Heart left ventricle (tissue), 16 donors: Measurements from ENCODE around the gene ZNF222. TPM values are rescaled to one million over a fixed set of nuclear protein-coding genes. Genes with fewer than 3 reads are reported as not detected.

Experiments used
- ATAC-seq, 4 donors: fragments of 200-7000 bp; cut with Tn5 transposase; one replicate each; pipeline ENCODE4 v1.9.1; 2020 to 2022; ENCODE audit warnings: moderate library complexity in 4 of 4, mild to moderate bottlenecking in 3 of 4, moderate number of reproducible peaks in 1 of 4
- DNase-seq, 5 donors: peaks; one replicate each; pipeline ENCODE4 v3.0.0-alpha.2; 2020
- H3K27ac ChIP-seq, 12 donors: fragments of 200-600 bp; sonication (generic) in 4 of 12; one replicate each; pipeline versions ENCODE4 v1.5.0 to v1.8.0; 2016 to 2022; ENCODE audit warnings: mild to moderate bottlenecking in 2 of 12
- H3K27me3 ChIP-seq, 9 donors: fragments of 200-600 bp; sonication (generic) in 2 of 9; one replicate each; pipeline versions ENCODE4 v1.5.1 to v1.8.0; 2016 to 2022; ENCODE audit warnings: mild to moderate bottlenecking in 3 of 9
- H3K36me3 ChIP-seq, 9 donors: fragments of 200-600 bp; sonication (generic) in 2 of 9; one replicate each; pipeline versions ENCODE4 v1.5.0 to v1.8.0; 2018 to 2022; ENCODE audit warnings: mild to moderate bottlenecking in 2 of 9
- H3K4me1 ChIP-seq, 12 donors: fragments of 200-600 bp; sonication (generic) in 4 of 12; one replicate each; pipeline versions ENCODE4 v1.5.0 to v1.8.0; 2016 to 2022; ENCODE audit warnings: mild to moderate bottlenecking in 3 of 12
- H3K4me3 ChIP-seq, 12 donors: fragments of 200-600 bp; sonication (generic) in 4 of 12; one replicate each; pipeline versions ENCODE4 v1.5.0 to v1.8.0; 2017 to 2022; ENCODE audit warnings: mild to moderate bottlenecking in 9 of 12, moderate library complexity in 4 of 12
- H3K9me3 ChIP-seq, 12 donors: fragments of 200-600 bp; sonication (generic) in 4 of 12; one replicate each; pipeline versions ENCODE4 v1.5.0 to v1.8.0; 2016 to 2022; ENCODE audit warnings: mild to moderate bottlenecking in 1 of 12
- CTCF ChIP-seq, 12 donors: fragments of 200-600 bp; sonication (generic) in 4 of 12; IDR thresholded peaks; one replicate each; pipeline versions ENCODE4 v1.5.0 to v1.8.0; 2018 to 2022; ENCODE audit warnings: antibody characterized with exemption in 12 of 12, mild to moderate bottlenecking in 5 of 12
- POLR2A ChIP-seq, 2 donors: fragments of 450-650 bp; IDR thresholded peaks; one replicate each; pipeline ENCODE4 v1.6.1; 2017; ENCODE audit warnings: antibody characterized with exemption in 2 of 2, mild to moderate bottlenecking in 2 of 2, moderate library complexity in 2 of 2
- WGBS, 4 donors: extraction: QIAGEN DNeasy Blood & Tissue Kit in 2 of 4; methylation state at CpG; one replicate each; pipeline versions ENCODE4 v1.1.5 to v1.1.7; 2013 to 2018; 5-methylcytosine and 5-hydroxymethylcytosine counted together
- intact Hi-C, 10 donors: fragments of 100-400 bp; cut with DNase I; formaldehyde crosslinking; loops; one replicate each; pipeline versions ENCODE4 v1.11.1 to v1.14.2; 2022
- polyA plus RNA-seq, 2 donors: library from polyadenylated mRNA; stranded (reverse); fragments of 200-250 nt; gene quantifications; one replicate each; pipeline ENCODE4 v1.2.3, GENCODE V29; 2013
- total RNA-seq, 9 donors: library from RNA; depleted of rRNA in 2 of 9; stranded (reverse); fragments of >200 nt in 2 of 9; fragmentation: NEBNext Ultra II Directional in 3 of 9; extraction: Animal tissue kit (Norgen Biotek cat#: 25700) in 3 of 9; gene quantifications; one replicate each; pipeline versions ENCODE4 v1.1.0 to v1.2.4, GENCODE V29; 2016 to 2023
- donor health status: ischemic (EF 13 %, LVEDD 7.1; RV severe dilation, severe dysfunction).
- donor health status: healthy with polysubstance abuse.
- donor health status: DM: no; HTN: yes; CAD: no.
- donor health status: DM: no; HTN: no; CAD: no.
- donor health status: ischemic (EF 25% LVEDD 6.9; RV normal size, moderate dysfunction).
- donor health status: ischemic (EF 25% LVEDD 5.7; RV mildly dilated, moderate dysfunction).
- donor health status: healthy.
- donor health status: DM: yes; HTN: yes; CAD: no.
- donor health status: ischemic (EF 35%, LVEDD 5.7; RV mildly dilated, moderate dysfunction).
- donor health status: nonischemic (EF 11% LVEDD 7.7; RV severe dilation, severe dysfunction).
- donor health status: DM: yes; HTN: yes; CAD: no.
- donor health status: PGD.
- donor health status: ischemic (EF 29% LVEDD 5.4; RV normal size, mild dysfunction).
- donor health status: nonischemic (EF 23%, LVEDD 6.1; RV moderate dilation, normal function).

Gene ZNF222
- total and polyA plus RNA-seq, 11 donors: 2.1 to 7.7 (median 3.9) TPM

- WGBS, 4 donors: 6 to 15% (median 10%) methylated on average over 21 of the region's 21 CpGs
- H3K27ac ChIP-seq: peak overlapping the region in 7 of 12 donors; percentile 8 to 79 (median 70)
- peaks cover 0 to 31% (median 5%) of the 10 kb centered on the region in 9 donors for H3K27me3 ChIP-seq
- intact Hi-C loops: loop anchor here in 4 of 10 donors (1.0 to 10.0 kb wide), 5 partner anchors 43 to 66 kb away; partner anchors contain the start of genes ZNF230 (in 2 of the 4), ZNF155 (in 1 of the 4), ZNF224 (in 1 of the 4) and ZNF225 (in 1 of the 4)
- peaks cover 0 to 11% (median 6%) of the 10 kb centered on the region in 9 donors for H3K36me3 ChIP-seq
- H3K4me1 ChIP-seq: peaks cover 0 to 21% (median 13%) of the 10 kb centered on the region in 12 donors
- peaks cover 0 to 12% (median 0%) of the 10 kb centered on the region in 12 donors for H3K9me3 ChIP-seq
- TF ChIP-seq CTCF (IDR thresholded peaks at IDR 0.05): no peak
- no peak for TF ChIP-seq POLR2A (IDR thresholded peaks at IDR 0.05)
- DNase-seq (no peak), ATAC-seq (peak in 2 of 4 donors; percentile 6 to 28)
- H3K4me3 ChIP-seq: peak overlapping the region; percentile 64 to 85 (median 74)
Observed at GRCh38 chr19:44050740-44051649, 25.8 kb downstream of the ZNF222 start.

GRCh38 chr19:44051650-44052402 is 26.6 kb downstream of the ZNF222 start, which contains the start of gene ZNF223:
TSS of gene ZNF223 (plus strand) at chr19:44052036. CDS start at chr19:44055177, 3,141 bp downstream.
- H3K4me3 ChIP-seq: peak within 1 kb of the TSS; percentile 64 to 85 (median 74)
- no peak for TF ChIP-seq CTCF (IDR thresholded peaks at IDR 0.05)
- TF ChIP-seq POLR2A (IDR thresholded peaks at IDR 0.05): no peak
- H3K27me3 ChIP-seq: peaks cover 0 to 27% (median 5%) of the 10 kb centered on the region in 9 donors
- intact Hi-C loops: loop anchor here in 5 of 10 donors (1.0 to 10.0 kb wide), 7 partner anchors 42 to 101 kb away; partner anchors contain the start of genes ZNF224 (in 2 of the 5), ZNF230 (in 2 of the 5), ZNF155 (in 1 of the 5) and ZNF221 (in 1 of the 5)
- H3K9me3 ChIP-seq: peaks cover 0 to 12% (median 0%) of the 10 kb centered on the region in 12 donors
- peak within 1 kb of the TSS; percentile 27 to 79 (median 66) for H3K27ac ChIP-seq
- H3K4me1 ChIP-seq: peaks cover 0 to 21% (median 13%) of the 10 kb centered on the region in 12 donors
- peak; percentile 100 for ATAC-seq
- H3K36me3 ChIP-seq: peaks cover 0 to 19% (median 10%) of the 10 kb centered on the region in 9 donors
- peak; percentile 94 to 97 (median 97) for DNase-seq
- WGBS, 4 donors: 1% methylated on average over 32 to 38 of the region's 38 CpGs

- H3K9me3 ChIP-seq: peaks cover 0 to 17% (median 0%) of the 10 kb centered on the region in 12 donors
- H3K4me3 ChIP-seq: no peak overlapping the region
- no peak overlapping the region for H3K27ac ChIP-seq
- H3K4me1 ChIP-seq: peaks cover 0 to 19% (median 13%) of the 10 kb centered on the region in 12 donors
- peaks cover 0 to 58% (median 46%) of the 10 kb centered on the region in 9 donors for H3K36me3 ChIP-seq
- DNase-seq: no peak
- no peak for ATAC-seq
- no peak for TF ChIP-seq POLR2A (IDR thresholded peaks at IDR 0.05)
- no peak for TF ChIP-seq CTCF (IDR thresholded peaks at IDR 0.05)
- peaks cover 0 to 3% (median 0%) of the 10 kb centered on the region in 9 donors for H3K27me3 ChIP-seq
- intact Hi-C loops: loop anchor here in 1 of 10 donors (10.0 kb wide), 1 partner anchor 51 kb away; the partner anchor contains the start of gene ZNF230
- WGBS, 4 donors: 93 to 95% (median 94%) methylated on average over 5 of the region's 5 CpGs
Observed at GRCh38 chr19:44055870-44056269, 30.7 kb downstream of the ZNF222 start.
